GM19238 (cell line): ENCODE measurements around the gene PTPRD.

Experiments used
- DNase-seq: peaks from one replicate; pipeline ENCODE4 v3.0.0; 2011; ENCODE audit warnings: low spot score; ENCODE audit not compliant: insufficient read length

Gene PTPRD

GRCh38 chr9:8733131-8733954 is 1879.5 kb downstream of the PTPRD start:
- DNase-seq: no peak

DNA sequence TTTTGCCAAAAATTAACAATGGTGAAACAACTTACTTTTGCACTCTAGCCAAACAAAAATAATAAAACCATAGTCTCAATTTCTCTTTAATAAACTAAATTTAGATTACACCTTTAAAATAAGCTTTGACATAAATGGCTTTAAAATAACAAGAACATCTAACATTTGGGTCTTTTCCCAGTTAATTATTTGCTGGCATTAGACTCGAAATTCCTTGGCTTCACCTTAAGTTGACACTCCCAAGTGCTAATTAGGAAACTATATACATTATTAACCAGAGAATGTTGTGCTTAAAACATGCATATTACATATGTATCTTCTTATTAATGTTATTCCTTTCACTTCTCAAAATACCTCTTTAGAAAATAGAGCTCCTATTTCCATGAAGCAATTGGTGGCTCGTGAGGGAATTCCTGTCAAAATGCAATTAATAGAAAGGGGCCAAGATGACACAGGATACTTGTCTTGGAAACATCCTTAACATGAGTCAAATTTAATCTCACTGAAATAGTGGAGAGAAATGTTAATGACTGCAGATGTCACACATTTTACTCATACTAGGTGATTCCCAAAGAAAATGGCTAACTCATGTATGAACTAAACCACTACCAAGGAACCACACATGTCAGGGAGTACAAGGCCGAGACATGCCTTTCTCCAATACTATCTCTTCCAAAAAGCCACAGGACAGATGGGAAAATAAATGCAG is 1880.3 kb downstream of the PTPRD start:
- no peak for DNase-seq

DNA sequence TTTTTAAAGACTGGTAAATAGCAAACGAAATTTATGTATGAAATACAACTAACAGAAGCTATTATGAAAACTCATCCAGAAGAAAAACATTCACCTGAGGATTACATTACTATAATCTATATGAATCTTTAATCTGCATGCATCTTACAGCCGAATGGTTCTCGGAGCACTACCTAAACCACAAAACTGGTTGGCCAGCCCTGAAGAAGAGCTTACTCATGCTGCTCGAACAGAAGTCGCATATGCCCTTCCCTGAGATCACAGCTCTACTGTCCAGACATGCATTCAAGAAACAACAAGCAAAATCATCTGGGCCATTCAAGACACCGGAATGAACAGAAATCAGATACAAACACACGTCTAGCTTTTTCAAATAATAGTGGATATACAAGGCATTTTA is 1882.2 kb downstream of the PTPRD start:
- no peak for DNase-seq

DNA sequence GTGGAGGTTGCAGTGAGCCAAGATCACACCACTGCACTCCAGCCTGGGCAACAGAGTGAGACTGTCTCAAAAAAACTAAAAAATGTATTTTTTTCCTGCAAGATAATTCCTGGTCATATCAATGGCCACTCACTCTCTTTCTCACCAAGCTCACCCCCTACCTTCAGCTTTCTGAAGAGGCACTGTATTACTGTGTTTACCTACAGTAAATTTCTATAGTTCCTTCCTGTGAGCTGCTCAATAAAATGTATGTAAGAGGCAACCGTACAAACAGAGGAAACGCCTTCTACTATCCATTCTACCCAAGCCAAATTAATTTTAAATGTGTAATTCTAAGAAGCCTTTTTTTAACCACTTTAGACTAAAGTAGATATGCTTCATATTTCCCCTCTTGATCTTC is 1883.9 kb downstream of the PTPRD start:
- DNase-seq: no peak

DNA sequence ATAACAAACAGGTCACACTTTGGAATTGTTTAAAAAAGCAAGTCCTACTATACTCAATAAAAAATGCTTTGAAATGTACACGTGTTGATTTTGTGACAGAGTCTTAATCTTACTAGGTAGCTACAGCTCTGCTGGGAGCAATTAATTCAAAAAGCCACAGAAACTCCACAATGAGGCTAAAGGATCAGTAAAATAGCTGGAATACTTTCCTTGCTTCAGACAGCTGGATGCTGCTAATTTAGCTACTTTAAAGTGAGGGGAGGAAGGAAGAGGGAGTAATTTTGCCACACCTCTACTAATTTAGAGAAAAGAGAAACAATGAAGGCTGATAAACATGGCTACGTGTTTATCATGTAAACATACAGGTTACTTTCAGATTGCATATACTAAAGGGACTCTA is 1885.6 kb downstream of the PTPRD start:
- no peak for DNase-seq

DNA sequence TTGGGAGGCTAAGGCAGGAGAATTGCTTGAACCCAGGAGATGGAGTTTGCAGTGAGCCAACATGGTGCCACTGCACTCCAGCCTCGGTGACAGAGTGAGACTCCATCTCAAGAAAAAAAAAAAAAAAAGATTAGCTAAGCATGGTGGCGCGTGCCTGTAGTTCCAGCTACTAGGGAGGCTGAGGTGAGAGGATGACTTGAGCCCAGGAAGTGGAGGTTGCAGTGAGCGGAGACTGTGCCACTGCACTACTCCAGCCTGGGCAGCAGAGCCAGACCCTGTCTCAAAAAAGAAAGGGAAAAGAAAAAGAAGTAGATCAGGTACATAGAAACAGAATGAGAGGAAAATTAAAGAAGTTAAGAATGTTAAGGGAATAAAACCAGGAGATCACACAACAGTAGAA is 1886.1 kb downstream of the PTPRD start:
- no peak for DNase-seq

DNA sequence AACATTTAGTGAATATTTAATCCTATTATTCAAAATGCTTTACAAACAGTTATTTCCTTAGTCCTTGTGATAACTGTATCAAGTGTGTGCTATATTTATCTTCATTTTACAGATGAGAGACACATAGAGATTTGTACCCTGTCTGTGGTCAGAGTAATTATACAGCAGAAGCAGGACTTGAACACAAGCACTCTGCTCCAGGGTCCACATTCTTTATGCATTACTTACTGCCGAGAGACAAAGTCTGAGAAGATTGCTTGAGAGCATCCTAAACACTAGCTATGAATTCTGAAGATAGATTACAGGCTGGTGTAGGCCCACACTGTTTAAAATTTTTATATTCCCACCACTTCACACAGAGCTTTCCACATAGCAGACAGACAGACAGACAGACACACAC is 1887.2 kb downstream of the PTPRD start:
- no peak for DNase-seq

- DNase-seq: no peak
These were observed 1888.4 kb downstream of the PTPRD start for GRCh38 chr9:8724284-8725018.

GRCh38 chr9:8723195-8723594 is 1889.6 kb downstream of the PTPRD start:
- DNase-seq: no peak

- DNase-seq: no peak
These were observed 1892.8 kb downstream of the PTPRD start for GRCh38 chr9:8719833-8720486.

GRCh38 chr9:8718121-8718725 is 1894.6 kb downstream of the PTPRD start:
- DNase-seq: no peak

DNA sequence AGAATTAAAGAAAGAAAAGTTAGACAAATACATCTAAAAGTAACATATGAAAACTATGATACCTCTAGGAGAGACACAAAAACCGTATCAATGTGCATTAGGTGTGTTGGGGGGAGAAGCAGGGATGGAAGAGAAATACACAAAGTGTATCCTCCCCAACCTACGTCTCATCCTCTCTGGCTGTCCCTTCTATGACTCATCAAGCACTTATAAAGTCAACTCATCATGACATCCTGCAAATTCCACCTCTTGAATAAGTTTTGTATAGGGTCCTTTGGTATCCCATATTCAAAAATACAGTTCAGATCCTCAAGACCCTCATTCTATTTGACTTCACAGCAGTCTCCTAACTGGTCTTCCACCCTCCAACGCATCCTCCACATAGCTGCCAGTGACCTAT is 1895.7 kb downstream of the PTPRD start:
- no peak for DNase-seq

DNA sequence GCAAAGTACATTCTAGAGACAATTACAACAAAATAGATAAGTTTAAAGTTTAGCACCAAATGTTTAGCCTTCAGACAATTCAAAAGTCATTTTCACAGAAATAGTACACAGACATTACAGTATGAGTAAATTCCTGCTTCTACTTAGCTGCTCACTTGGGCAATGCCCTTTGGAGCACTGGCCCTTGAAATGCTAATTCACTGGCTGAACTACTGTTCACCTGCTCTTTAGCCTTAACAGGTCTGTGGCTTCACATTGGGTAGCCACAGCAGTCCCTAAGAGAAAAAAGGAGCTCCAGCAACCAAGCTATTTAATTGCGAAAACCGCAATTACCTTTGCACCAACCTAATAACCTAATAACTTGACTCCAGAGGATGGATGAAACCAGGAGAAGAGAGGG is 1897.0 kb downstream of the PTPRD start:
- no peak for DNase-seq

- DNase-seq: no peak
These were observed 1899.0 kb downstream of the PTPRD start for GRCh38 chr9:8713811-8714165.

DNA sequence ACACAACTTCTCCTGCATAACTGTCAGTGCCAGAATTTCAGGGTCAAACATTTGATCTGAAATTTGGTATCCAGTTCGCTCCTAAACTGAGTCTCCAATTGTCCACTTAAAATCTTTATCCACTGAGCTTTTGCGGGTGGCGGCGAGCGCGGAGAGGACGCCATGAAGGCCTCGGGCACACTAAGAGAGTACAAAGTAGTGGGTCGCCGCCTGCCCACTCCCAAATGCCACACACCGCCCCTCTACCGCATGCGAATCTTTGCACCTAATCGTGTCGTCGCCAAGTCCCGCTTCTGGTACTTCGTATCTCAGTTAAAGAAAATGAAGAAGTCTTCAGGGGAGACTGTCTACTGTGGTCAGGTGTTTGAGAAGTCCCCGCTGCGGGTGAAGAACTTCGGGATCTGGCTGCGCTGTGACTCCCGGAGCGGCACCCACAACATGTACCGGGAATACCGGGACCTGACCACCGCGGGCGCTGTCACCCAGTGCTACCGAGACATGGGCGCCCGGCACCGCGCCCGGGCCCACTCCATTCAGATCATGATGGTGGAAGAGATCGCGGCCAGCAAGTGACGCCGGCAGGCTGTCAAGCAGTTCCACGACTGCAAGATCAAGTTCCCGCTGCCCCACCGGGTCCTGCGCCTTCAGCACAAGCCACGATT is 1899.5 kb downstream of the PTPRD start:
- DNase-seq: no peak

DNA sequence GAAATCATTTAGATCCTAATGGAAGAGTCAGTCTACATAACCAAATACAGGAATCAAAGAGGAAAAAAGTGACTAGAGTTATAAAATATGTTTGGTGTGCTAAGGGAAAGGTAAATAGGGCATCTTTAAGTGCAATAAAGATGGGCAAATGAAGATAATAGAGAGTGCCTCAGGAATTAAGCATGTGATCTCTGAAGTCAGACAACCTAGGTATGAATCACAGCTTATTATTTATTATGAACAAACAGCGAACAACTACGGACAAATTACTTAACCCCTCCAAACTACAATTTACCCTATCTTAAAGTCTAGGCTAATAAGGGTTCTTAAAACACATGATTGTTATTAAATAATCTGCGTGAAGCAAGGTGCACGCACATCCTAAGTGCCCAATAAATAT is 1903.1 kb downstream of the PTPRD start:
- DNase-seq: no peak

DNA sequence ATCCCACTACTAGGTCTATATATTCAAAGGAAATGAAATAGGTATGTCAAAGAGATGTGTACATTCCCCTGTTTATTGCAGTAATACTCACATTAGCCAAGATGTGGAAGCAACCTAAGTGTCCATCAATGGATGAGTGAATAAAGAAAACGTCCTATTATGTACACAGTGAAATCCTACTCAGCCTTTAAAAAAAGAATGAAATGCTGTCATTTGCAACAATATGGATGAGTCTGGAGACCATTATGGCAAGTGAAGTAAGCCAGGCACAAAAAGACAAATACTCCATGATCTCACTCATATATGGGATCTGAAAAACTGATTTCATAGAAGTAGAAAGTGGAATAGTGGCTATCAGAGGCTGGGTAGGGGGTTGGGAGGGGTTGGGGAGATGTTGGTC is 1904.1 kb downstream of the PTPRD start:
- DNase-seq: no peak

- DNase-seq: no peak
These were observed 1905.8 kb downstream of the PTPRD start for GRCh38 chr9:8706998-8707397.

DNA sequence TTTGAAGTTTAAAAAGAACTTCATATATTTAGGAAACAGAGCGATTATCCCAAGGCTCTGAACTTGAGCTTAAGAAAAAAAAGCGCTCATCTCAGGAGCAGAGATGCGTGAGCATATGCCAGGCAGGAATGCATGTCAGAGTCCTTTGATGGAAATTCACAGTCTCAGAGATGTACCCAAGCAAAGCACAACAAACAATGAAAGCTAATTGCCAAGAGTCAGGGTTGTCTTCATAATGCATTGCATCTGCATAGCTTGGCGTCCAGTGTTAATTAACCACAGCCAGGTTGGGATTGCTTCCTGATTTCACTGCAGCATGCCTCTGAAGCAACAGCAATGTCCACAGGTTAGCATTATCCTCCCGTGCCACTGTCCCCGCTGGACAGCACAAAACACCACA is 1906.3 kb downstream of the PTPRD start:
- no peak for DNase-seq

GRCh38 chr9:8705861-8706260 is 1906.9 kb downstream of the PTPRD start:
- no peak for DNase-seq

GRCh38 chr9:8703904-8704303 is 1908.9 kb downstream of the PTPRD start:
- DNase-seq: no peak
